ENCODE results near the gene VAV3. TPM values are rescaled to one million over a fixed set of nuclear protein-coding genes. Genes with fewer than 3 reads are reported as not detected.

VAV3 gene
- polyA plus RNA-seq, 10 donors: 2.5 to 8.9 (median 5.3) TPM

- DNase-seq: no peak
These were observed 275.8 kb downstream of the VAV3 start for GRCh38 chr1:107689159-107689558.

- DNase-seq: no peak
These were observed 276.9 kb downstream of the VAV3 start for GRCh38 chr1:107687849-107688753.

GRCh38 chr1:107683683-107684082 is 281.3 kb downstream of the VAV3 start:
- DNase-seq: no peak

- no peak for DNase-seq
These were observed 281.8 kb downstream of the VAV3 start for GRCh38 chr1:107683191-107683657.

- DNase-seq: no peak
These were observed 282.5 kb downstream of the VAV3 start for GRCh38 chr1:107682467-107682866.

- no peak for DNase-seq
These were observed 283.9 kb downstream of the VAV3 start for GRCh38 chr1:107681001-107681479.

- no peak for DNase-seq
These were observed 284.4 kb downstream of the VAV3 start for GRCh38 chr1:107680579-107680985.

- no peak for DNase-seq
These were observed 285.5 kb downstream of the VAV3 start for GRCh38 chr1:107679411-107679953.

GRCh38 chr1:107678993-107679392 is 286.0 kb downstream of the VAV3 start:
- DNase-seq: no peak

GRCh38 chr1:107677697-107678096 is 287.3 kb downstream of the VAV3 start:
- no peak for DNase-seq

- no peak for DNase-seq
These were observed 290.5 kb downstream of the VAV3 start for GRCh38 chr1:107674486-107674885.

GRCh38 chr1:107673006-107673405 is 292.0 kb downstream of the VAV3 start:
- DNase-seq: no peak

GRCh38 chr1:107670397-107671040 is 294.5 kb downstream of the VAV3 start:
- no peak for DNase-seq

GRCh38 chr1:107669996-107670395 is 295.0 kb downstream of the VAV3 start:
- DNase-seq: peak in 2 of 3 donors; percentile 27 to 31

- no peak for DNase-seq
These were observed 296.2 kb downstream of the VAV3 start for GRCh38 chr1:107668762-107669161.

GRCh38 chr1:107666493-107666892 is 298.5 kb downstream of the VAV3 start:
- no peak for DNase-seq

- DNase-seq: no peak
These were observed 299.7 kb downstream of the VAV3 start for GRCh38 chr1:107664982-107665925.

- peak in 1 of 3 donors; percentile 31 for DNase-seq
These were observed 302.0 kb downstream of the VAV3 start for GRCh38 chr1:107662971-107663370.

- DNase-seq: no peak
These were observed 303.8 kb downstream of the VAV3 start for GRCh38 chr1:107661158-107661557.

GRCh38 chr1:107659961-107660360 is 305.0 kb downstream of the VAV3 start:
- no peak for DNase-seq

GRCh38 chr1:107657356-107657755 is 307.6 kb downstream of the VAV3 start:
- DNase-seq: no peak

Measured in muscle of back (tissue), 11 donors.